ENCODE measurements around the gene EFNA4.
A peak's percentile ranks its signal among the peaks of the same experiment; 100 is the strongest.

The EFNA4 gene

DNA sequence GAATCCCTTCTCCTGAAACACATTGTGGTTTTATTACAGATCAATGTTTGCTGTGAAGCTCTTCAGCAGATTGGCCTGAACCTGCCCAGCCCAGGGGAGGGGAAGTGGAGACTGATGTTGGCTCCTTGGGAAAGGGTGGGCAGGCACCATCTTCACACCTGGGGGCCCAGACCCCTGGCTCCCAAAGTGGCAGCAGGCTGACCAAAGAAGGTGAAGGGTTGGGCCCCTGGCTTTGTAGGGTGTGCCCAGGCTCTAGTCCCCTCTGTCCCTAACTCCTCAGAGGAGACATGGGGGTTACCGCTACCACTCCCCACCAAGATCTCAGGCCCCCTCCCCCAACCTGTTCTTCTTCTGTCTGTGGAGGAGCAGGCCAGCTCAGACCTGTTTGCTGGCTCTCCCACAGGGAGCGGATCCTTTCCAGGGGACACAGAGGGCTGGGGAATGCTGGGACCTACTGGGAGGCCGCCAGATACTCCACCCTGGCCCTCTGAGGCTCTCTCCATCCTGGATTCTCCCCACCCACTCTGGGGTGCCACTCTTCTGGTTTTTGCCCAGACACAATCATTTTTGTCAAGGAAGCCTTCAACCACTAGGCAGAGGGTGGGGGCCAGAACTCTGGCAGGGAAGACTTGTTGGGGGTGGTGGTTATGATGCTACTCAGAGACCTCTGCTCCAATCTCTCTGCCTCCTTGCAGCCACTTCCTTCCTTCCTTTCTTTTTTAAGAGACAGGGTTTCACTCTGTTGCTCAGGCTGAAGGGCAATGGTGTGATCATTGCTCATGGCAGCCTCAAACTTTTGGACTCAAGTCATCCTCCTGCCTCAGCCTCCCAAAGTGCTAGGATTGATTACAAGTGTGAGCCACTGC is 10.1 kb downstream of the EFNA4 start:
- no peak for DNase-seq (ENCODE audit: low read depth in 2 of 2)

DNA sequence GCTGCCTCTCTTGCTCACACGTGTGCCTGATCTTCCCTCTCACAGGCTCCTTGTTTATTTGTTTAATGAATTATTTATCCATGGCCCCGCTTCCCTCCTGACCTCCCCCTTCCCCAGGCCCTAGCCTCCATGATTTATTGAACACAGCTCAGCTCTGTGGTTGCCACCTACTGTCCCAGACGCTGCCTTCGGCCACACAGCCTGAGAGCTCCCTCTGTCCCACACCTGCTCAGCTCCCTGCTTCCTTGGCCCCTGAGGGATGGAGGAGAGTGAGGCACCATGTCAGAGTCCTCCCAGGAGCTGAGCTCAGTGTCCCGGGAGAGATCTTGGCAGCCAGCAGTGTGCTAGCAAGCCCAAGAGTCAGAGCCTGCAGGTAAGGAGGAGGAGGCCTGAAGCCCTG is 12.0 kb downstream of the EFNA4 start:
- DNase-seq (ENCODE audit: low read depth in 2 of 2), result no peak

- no peak for DNase-seq (ENCODE audit: low read depth in 2 of 2)
These were observed 12.8 kb downstream of the EFNA4 start for GRCh38 chr1:155076371-155076770.

DNA sequence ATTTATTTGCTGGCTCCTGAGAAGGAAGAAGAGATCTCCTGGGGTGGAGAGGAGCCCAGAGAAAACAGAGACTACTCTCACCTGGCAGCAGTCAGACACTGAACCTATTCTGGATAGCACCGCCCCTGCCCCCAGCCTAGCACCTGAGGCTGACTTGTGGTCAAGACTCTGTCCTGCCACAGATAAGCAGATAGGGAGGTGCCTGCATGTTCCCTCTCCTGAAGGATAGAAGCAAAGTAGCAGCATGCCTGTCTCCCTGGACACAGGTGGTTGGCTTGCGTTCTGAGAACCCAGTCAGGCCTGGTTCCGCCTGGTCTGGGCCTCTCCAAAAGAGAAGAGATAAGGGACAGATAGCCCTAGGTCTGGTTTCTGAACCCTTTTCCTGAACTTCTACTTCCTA is 13.8 kb downstream of the EFNA4 start:
- no peak for DNase-seq (ENCODE audit: low read depth in 2 of 2)

DNA sequence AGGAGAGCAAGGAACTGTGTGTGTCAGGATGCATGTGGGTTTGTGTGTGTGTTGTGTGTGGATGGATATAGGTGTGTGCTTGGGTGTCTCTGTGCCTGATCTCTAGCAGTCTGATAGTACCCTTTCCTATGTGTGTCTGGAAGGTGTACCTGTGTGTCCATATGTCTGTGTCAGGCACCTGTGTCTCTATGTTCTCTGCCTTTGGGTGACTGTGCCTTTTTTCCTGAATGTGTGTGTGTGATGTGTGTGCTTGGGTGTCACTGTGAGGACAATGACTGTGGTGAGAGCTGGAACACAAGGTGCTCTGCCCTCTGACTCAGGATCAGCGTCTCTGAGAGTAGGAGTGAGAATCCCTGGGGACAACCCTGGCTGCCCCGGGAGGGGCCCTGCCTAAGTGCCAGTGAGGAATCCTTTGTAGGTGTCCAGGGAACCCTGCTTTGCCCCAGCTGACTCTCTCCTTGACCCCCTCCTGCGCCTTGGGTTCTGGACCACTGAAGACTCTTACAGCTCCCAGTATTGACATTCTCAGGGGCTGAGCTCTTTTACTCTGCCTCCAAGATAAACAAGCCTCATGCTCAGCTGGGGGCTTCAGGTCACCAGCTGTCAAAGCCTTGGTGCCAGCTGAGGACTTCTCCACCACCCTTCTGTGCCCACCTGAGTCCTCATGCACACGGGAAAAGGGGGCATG is 14.4 kb downstream of the EFNA4 start:
- DNase-seq (ENCODE audit: low read depth in 2 of 2), result no peak

GRCh38 chr1:155078469-155079209 is 15.1 kb downstream of the EFNA4 start, which contains the start of gene EFNA3:
TSS of gene EFNA3 (plus strand) at chr1:155078837. CDS start at chr1:155078942, 105 bp downstream.
- no peak for DNase-seq (ENCODE audit: low read depth in 2 of 2)

GRCh38 chr1:155079210-155079486 is 15.6 kb downstream of the EFNA4 start:
- DNase-seq (ENCODE audit: low read depth in 2 of 2), result no peak

DNA sequence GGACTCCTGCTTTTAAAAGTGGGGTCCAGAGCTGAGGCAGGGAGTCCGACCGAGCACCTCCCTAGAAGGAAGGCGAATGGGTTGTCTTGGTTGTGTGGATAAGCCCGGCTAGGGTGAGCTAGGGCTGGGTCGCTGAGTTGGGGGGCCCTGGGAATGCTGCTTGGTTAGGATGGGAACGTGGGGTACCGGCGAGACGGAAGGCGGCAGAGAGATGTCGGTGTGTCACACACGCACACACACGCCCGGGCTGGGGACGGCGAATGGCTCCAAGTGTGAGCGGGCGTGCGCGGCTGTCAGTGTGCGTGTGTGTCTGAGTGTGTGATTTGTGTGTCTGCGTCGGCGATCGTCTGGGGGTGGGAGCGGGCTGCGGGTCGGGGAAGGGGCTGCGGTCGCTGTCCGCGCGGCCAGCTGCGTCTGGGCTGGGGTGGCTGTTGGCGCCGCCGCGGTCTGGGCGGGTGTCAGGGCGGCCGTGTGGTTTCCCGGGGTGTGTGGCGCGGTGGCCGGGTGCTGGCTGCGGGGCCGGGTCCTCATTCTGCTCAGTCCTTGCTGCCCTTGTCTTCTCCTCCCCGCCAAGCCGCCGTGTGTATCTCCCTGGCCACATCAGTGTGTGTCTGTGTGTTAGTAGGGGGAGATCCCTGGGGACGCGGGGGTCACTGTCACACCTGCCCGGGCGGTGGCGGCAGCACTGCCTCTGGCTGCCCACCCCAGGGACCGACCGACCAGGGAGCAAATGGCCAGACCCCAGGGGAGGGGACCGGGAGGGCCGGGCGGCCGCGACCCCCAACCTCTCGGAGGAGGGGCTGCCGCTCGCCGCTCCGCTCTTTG is 16.2 kb downstream of the EFNA4 start:
- no peak for DNase-seq (ENCODE audit: low read depth in 2 of 2)

DNA sequence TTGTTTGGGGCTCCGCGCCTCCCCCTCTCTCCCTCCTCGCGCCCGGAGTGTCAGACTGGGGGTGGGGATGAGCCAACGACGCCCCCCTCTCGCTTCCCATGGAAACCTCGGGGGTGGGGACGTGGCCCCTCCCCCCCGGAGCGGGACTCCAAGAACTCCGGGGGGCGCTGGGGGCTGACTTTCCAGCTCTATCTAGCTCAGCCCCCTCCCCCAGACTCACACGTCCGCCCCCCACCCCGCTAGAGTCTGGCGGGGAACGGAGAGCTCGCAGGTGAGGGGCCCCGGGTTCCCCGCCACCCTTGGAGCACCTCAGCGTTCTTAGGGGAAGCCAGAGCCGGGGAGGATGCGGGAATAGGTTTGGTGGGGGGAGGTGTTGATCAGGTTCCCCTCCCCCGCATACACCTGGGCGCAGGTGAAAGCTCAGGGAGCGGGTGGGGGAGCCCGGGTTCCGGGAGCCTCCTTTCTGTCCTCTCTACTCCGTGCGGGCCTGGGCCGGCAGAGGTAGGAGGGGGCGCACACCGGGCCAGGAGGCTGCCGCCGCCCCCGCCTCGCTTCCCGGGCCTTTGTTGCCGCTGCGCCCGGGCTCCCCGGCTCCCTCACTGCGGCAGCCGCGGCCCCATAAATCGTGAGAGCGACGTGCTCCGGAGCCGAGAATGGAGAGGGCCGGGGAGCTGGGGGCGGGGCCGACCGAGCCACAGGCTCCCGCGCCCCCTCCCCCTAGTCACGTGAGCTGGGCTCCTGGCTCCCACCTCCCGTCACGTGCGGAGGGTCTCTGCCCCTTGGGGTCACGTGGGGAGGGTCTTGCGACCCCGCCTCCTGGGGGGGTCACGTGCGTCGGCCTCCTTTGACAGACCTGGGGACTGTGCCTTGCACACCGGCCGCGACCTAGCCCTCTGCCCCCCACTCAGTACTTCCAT is 17.0 kb downstream of the EFNA4 start:
- DNase-seq (ENCODE audit: low read depth in 2 of 2), result no peak

- no peak for DNase-seq (ENCODE audit: low read depth in 2 of 2)
These were observed 18.1 kb downstream of the EFNA4 start for GRCh38 chr1:155081472-155082300.

DNA sequence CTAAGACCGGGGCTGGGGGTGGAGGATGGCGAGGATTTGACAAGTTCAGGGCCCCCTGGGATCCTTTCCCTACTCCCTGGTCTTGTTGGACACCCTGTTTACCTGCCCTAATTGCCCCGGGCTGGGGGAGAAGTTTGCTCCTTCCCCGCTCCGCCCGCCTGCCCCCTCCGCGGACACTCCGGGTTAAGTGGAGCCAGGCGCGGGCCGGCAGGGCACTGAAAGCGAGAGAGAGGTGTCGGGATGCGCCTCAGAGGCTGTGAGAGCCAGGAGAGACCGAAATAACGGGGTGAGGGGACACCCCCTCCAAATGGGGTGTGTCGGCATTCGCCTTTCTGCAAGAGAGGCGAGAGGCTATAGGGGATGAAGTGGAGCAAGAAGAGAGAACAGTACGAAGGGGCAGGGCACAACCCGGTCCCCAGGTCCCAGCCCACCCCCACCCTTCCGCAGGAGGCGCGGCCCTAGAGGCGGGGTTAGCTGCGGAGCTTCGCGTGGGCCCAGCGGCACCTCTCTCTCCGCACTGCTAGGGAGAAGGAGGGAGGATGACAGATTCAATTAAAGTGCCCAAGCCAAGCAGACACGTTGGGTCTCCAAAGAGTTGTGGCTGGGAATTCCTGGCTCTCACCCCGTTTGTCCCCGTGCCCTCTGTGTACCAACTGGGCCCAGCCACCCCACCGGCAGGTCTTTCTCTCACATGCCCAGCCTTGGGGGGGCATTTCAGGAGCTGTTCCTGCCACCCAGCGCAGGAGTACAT is 18.9 kb downstream of the EFNA4 start:
- no peak for DNase-seq (ENCODE audit: low read depth in 2 of 2)

GRCh38 chr1:155083052-155083541 is 19.6 kb downstream of the EFNA4 start:
- DNase-seq (ENCODE audit: low read depth in 2 of 2), result no peak

GRCh38 chr1:155083865-155084721 is 20.6 kb downstream of the EFNA4 start:
- no peak for DNase-seq (ENCODE audit: low read depth in 2 of 2)

DNA sequence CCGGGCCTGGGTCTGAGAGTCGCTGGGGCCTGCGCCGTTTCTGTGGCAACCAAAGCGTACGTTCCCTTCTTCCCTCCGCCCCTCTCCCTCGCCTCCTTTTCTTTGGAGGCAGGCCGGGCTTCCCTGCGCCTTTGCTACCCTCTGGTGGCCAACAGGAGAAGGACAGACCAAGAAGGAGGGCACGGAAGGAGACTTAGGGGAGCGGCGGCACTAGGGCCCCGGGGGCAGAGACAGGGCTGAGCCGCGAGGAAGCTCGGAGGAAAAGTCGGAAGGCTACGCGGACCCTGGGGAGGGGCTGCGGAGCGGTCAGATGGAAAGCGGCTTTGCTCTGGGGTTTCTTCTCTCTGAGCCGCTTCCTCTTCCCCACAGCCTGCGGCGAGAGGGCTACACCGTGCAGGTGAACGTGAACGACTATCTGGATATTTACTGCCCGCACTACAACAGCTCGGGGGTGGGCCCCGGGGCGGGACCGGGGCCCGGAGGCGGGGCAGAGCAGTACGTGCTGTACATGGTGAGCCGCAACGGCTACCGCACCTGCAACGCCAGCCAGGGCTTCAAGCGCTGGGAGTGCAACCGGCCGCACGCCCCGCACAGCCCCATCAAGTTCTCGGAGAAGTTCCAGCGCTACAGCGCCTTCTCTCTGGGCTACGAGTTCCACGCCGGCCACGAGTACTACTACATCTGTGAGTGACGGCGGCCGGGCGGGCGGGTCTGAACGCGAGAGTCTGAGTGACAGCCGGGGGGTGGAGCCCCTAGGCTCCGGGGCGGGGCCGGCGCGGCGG is 21.4 kb downstream of the EFNA4 start:
- peak; percentile 86 to 87 for DNase-seq (ENCODE audit: low read depth in 2 of 2)

- no peak for DNase-seq (ENCODE audit: low read depth in 2 of 2)
These were observed 22.1 kb downstream of the EFNA4 start for GRCh38 chr1:155085504-155086127.

GRCh38 chr1:155086128-155086741 is 22.7 kb downstream of the EFNA4 start:
- no peak for DNase-seq (ENCODE audit: low read depth in 2 of 2)
